ENCODE data around the gene DMRTA2.

Gene DMRTA2

DNA sequence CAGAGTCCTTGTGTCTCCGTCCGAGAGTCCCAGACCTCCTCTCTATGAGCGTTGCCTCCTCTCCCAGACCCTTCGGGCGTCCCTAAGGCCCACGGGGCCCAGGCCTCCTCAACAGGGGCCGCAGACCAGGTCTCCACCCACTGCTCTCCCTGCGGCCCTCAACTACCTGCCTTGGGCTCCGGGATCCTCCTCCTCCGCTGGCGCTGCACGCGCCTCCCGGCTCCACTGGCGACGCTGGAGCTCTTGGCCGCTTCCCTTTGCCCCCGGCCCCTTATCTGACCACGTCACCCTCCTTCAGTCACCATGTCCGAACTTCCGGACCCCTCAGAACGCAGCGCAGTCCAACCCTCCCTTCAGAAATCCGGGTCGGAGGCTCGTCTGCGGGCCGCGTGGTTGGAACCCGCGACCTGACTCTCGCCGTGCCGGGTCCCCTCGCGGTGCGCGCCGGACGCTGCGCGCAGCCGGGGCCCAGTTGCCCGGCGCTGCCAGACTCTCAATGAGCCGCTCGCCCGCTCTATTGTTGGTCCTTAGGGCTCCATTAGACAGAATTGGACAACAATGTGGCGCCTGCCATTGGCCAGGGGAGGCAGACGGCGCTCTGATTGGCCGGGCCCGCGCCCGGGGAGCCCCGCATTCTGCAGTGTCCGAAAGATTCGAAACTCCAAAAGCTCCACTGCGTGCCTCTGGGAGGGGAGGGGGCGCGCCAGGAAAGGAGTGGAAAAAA lies at the start of gene DMRTA2:
Gene DMRTA2 (minus strand): TSS at position 498 of the 724 bp plus-strand sequence. CDS start 1,907 bp downstream, outside the sequence.
- no peak for DNase-seq

DNA sequence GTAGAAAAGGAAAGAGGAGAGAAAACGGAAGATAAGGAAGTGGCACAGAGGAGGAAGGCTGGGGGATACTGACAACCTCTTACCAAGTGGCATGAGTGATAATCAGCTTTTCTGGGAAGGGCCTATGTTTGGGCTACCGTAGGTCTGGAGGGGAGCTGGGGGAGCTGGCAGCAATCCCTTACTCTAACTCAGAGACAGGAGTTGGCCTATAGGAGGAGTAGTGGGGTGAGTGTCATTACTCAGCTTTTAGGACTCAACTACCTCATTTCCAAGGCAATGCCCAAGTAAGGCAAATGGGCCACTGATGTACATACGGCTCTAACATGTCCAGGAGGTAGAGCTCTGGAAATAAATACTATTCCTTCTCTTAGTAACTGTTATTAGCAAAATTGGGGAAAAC lies 48.7 kb upstream of the DMRTA2 start:
- no peak for DNase-seq

DNA sequence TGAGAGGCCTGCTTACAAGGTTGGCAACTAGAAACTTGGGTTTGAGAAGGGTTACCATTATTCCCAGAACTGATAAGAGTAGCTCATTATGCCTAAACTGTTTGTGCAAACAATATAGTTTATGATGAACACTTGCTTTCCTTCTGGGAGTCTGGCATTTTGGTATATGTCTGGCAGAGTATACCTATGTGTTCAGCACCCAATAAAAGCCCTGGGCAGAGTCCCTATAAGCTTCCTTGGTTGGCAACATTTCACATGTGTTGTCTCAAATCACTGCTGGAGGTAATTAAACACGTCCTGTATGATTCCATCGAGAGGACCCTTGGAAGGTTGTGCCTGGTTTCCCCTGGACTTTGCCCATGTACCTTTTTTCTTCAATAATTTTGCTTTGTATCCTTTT lies 39.7 kb upstream of the DMRTA2 start:
- DNase-seq: no peak

DNA sequence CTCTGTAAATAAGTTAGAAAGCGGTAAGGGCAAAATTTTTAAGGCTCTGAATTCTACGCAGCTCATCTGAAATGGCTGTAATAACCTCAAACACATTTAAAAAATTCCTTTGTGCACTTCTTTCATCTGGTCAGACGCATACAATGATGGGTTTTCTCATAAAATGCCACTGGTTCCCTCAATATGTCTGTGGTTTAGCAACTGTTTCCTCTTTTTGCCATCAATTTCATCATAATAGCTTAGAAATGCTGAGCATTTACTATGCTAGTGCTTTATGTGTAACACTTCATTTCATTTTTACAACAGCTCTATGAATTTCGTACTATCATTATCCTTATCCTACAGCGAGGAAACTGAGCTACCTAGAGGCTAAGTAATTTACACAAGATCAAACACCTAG lies 35.3 kb upstream of the DMRTA2 start:
- DNase-seq: no peak

DNA sequence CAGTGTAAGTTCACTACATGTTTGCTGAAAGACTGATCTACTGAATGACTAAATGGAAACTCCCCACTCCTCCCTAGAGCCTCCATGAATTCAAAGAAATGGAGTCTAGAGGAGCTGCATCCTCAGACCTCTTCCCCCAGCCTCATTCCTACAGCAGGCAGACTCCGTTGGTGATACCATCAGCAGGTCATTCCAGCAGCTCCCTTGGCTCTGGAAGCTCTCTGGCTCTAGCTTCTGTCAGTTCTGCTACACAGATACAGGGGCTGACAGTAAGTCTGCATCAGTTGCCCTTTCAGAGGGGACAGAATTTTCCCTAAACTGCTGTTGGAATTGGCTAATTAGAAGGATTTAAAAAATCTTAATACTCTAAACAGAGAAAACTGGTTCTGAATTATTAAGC lies 31.7 kb upstream of the DMRTA2 start:
- DNase-seq: no peak

DNA sequence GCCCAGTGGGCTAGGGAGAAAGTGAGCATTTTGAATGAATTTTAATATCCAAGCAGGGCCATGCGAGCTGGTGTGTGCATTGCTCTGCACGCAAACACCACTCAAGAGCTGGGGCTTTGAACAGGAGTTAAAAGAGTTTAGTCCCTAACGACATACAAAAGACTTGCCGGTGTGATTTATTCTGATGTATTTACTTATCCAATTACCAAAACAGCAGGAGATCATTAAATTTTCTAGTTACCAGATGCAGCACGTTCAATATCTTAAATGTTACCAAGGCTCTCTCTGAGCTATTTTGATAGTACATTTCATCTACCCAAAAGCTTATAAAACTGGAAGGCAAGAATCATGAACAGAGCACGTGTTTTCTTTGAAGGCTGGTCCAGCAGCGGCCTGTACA lies 30.0 kb upstream of the DMRTA2 start:
- DNase-seq: no peak

DNA sequence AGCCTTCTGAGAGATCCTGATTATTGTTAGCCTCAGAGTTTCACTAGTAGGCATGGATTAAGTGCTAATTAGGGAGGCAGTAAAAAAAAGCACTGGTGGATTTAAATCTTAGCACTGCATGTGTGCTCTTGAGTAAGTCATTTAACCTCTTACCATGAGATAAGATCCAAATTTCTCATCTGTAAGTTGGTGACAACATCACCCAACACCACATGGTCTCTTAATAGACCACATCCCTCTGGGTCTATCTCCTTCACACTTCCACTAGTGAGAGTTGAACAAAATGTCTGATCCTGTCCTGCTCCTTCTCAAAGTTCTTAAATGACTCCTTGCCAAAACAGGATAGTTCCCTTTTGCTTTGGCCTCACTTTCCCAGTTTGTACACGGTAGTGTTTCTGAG lies 29.5 kb upstream of the DMRTA2 start:
- DNase-seq: no peak

DNA sequence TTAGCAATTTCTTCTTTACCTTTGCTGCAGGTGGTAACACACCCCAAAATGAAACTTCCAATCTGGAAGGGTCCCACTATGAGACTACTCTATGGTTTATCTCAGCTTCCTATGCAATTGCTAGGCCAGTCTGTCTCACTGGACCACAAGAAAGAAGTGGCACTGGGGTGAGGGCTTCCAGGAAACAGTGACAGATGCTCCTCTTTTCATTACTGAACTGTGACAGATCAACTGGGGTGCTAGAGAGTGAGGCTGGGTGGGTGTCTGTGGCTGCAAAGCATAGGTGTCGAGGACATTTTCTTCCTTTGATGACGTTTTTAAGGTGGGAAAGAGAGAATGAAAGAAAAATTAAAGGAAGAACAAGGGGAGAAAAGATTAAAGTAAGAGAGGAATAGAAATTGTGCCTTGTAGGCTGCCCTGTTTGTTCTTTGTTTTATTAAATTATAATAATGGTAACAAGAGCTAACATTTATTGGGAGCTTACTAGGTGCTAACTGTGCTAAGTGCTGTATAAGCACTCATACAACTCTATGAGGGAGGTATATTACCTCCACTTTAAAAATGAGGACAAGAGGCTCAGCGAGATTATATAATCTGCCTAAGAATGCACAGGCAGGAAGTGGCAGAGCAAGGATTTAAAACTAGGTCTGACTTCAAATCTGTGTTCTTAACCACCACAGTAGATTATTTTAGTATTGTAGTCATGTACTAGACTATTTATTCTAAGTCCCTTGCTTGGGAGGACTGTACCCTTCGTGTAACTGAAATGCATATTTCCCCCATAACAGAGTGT lies 27.8 kb upstream of the DMRTA2 start:
- no peak for DNase-seq

DNA sequence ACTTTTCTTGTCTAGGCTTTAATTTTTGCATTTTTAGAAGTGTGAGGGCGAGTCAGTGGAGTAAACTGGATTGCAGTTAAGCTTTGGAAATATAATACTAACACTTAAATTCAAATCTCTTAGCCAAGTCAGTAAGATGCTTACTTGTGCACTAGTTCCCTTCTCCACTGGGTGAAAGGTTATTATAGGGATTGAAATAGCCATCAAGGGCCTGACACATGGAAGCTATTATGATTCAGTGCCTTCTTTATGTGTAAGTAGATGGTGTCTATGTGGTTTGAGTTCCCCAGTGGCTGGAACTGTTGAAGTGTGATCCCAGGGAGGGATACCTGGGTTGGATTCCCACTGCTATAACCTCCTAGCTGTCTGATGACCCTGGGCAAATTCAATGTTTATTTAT lies 24.7 kb upstream of the DMRTA2 start:
- DNase-seq: no peak

DNA sequence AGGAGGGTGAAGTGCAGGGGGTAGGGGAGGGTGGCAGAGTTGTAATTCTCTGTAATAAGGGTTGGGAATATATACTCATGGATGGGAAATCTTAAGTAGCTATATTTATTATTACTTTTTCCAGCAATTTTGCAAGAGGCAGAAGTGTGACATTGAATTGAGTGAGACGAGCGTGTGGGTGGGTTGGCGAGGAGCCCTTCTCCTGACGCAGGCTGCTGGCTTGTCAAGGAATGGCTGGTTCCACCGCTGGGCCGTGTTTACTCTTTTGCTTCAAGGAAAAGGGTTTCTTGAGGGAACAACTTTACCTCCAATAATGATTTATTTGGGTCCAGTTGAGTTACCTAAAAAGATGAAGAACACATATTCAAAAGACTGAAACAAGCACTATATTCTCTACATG lies 17.9 kb upstream of the DMRTA2 start:
- DNase-seq: no peak

DNA sequence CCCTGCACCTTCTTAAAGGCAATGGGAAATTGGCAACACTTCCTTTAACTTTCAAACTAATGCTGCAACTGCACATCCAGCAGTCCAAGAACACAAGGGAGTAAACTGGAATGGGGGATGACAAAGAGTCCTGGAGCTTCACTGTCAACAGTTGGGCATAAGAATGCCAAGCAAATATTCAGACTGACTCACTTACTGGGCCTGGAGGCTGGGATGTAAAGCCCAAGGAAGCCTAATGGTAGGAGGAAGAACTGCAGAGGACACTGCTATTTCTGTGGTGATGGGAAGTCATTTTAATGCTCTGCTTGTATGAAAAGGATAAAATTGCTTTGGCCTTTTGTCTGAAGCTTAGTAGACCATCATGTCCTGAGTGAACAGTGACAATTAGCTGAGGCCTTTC lies 15.7 kb upstream of the DMRTA2 start:
- no peak for DNase-seq

DNA sequence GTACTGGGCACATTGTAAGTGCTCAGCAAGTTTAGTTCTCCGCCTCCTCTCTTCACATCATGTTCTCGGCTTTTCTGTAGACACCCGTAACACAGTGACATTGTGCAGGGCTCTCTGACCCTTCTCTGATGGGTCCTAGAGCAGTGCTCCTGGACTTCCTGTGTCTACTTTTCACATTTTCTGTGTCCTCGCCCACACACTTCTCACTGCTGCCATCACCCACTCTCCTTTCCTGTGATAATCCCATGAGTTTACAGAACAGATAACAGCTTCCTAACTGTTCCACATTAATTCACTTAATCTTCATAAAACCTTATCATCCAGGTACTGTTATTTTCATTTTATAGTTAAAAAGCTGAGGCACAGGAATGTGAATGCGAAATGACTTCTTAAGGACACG lies 13.2 kb upstream of the DMRTA2 start:
- no peak for DNase-seq

DNA sequence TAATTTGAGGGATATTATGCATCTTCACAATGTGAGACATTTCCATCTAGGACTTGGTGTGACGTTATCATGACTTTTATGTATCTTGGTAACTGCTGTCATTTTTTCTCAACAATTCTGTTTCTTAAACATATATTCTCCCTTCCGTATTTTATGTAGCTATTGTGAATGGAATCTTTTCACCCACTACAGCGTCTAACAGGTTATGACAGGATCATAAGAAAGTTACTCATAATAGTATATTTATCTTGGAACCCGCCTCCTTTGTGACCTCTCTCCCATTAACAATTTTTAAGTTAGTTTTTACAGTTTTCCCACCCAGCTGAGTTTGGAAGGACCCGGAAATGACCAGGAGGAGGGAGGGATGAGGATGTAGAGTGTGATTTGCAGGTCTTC lies 6.8 kb upstream of the DMRTA2 start:
- no peak for DNase-seq

DNA sequence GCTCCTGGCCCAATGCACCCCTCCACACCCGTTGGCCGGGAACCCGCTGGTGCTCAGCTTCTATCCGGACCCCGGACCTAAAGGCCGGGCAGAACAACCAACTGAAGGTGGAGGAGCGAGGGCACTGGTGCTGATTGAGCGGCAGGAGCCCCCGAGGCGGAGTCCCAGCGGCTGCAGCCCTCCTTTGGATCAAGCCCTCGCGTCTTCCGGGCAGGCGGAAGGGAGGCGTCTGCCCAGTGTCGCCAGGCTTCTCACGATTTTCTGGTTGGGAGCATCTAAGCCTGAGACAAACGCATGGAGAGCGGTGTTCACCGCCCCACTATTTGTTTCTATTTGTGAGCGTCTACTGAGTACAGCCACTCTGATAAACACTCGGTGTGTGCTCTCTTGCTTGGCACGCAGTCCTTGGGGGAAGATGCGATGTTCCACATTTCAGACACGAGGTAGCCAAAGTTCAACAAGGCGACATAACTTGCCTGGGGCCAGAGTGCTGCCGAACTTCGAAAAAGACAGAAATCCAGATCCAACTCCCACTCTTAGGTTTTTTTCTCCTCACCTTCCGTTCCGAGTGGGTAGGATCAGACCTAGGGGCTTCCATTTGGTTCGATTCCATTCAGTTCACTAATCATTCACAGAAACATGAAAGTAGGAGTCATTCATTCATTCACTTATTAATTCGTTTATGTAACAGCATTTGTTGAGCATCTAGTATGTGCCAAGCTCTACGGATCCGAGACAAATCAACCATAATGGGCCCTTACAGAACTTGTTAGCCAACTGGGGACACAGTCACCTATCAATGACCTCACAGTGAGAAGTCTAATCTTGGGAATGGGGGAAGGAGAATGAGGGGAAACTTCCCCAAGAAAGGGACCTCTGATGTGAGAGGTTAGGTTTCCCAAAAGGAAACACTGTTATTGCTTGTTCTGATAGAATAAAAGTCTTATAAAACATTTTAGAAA lies 4.9 kb upstream of the DMRTA2 start:
- no peak for DNase-seq

DNA sequence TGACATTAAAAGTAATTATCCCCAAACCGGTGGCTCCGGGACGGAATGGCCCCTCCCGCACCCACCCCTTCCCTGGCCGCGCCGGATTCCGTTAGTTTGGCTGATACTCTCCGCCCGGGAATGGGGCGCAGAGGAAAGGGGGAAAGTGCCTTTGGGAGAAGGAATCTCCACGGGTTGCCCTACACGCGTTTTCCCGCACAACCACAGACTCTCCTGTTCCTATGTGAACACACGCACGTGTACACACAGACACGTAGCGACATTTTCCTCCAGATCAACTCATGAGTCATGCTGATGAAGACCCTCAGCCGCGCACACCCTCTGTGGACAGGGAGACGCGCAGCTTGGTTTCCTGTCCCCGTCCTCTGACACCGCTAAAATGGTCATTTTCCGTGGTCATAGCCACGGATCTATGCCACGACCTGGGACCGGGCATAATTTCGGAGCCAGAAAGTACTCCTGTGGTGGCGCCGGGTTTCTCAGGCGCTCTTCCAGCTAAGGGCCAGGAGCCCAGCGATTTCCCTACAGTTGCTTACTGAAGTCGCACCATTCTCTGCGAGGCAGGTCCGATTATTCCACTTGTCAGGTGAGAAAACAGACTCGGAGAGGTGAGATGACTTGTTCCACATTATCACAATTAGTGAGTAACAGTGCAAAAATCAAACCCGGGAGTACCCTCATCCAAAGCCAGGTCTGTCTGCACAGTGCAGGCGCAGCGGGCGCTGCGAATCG lies 4.0 kb upstream of the DMRTA2 start:
- DNase-seq: no peak

DNA sequence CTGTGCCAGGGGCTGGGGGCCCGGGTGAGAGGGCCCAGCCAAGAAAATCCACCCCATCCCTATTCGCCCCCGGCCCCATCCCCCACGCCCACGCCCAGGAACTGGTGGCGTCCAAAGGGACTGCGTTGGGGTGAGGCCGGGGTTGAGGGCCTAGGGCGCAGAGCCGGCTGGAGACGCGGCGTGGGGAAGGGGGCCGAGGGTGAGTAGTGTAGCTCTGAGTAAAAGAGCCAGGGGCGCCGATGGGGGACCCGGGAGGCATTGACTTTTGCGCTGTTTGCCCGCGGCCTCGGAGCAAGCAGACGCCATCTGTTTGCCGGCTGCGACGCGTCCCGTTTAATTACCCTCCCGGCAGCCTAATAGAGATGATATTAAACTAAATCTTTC lies 3.5 kb upstream of the DMRTA2 start:
- no peak for DNase-seq

DNA sequence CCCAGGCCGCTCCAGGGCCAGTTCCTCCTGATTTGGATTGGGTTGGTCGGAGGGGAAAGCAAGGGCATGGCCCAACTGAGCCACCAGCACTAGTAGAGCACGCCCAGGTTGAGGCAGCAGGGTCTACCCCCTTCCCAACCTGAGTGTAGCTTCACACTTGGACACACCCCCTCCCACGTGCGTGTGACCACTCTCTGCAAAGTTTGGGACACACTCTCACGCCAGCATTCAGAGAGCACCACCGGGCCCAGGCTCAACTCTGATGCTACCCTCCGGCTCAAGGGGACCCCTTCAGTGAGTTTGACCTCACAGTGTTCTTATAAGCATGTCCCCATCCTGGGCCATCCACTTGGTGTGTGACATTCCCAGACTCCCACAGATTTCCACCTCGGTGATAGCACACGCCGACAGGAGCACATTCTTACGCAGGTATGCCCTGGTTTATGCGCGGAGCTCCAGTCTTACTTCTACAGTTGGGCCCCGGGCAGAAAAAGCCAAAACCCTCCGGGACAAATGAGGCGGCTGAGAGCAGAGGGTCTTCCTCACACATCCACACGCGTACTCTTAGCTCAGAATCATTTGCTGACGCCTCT lies 3.0 kb upstream of the DMRTA2 start:
- no peak for DNase-seq

DNA sequence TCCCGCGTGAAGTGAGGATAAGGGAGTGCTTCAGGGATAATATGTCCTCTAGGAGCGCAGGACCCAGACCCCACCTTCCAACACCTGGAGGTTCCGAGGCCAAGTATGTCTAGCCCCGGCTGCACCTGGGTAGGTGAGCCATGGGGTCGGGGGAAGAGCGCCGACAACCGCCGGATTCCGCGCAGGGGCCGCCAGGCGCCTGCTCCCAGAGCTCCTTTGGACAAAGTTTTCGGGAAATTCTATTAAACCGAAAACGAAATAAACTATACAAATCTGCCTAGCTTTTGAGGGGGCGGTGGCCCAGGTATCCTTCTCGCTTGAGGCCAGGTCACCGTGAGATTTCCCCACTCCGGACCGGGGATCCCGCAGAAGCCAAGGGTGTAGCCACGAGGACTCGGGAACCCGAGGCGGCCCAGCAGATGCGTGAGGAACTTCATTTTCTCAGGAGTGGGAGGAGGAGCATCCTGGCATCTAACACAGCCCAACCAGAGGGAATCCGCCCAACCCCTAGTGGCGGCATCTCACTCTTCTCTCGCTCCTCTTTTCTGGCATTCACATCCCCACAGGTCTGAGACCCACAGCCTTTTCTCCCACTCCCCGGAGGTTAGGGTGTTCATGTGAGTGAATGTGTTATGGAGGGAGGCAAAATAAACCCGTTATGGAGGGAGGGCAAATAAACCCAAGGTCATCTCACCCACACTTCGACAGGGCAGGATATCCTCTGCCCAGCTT lies 2.3 kb upstream of the DMRTA2 start:
- DNase-seq: no peak

DNA sequence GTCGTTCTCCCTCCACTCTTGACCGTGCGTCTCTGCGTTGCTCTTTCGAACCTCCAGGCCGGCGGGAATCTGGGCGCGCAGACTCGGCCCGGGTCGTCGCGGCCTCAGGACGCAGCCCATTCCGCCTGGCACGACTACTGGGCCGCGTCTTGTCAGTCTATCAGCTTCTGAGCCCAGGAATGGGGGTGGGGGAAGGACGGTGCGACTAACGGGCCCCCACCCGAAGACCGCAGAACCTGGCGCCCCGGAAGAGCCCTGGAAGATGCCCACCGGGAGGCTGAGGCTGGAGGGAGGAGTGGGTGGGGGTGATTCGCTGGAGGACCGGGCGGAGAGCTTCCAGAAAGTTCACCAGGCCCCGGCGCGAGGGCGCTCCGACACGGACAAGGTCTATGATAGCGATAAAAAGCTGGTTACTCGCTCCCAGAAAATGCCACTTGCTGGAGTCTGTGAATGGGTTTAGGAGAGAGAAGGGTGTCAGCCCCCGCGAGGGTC lies 1.7 kb upstream of the DMRTA2 start:
- no peak for DNase-seq

DNA sequence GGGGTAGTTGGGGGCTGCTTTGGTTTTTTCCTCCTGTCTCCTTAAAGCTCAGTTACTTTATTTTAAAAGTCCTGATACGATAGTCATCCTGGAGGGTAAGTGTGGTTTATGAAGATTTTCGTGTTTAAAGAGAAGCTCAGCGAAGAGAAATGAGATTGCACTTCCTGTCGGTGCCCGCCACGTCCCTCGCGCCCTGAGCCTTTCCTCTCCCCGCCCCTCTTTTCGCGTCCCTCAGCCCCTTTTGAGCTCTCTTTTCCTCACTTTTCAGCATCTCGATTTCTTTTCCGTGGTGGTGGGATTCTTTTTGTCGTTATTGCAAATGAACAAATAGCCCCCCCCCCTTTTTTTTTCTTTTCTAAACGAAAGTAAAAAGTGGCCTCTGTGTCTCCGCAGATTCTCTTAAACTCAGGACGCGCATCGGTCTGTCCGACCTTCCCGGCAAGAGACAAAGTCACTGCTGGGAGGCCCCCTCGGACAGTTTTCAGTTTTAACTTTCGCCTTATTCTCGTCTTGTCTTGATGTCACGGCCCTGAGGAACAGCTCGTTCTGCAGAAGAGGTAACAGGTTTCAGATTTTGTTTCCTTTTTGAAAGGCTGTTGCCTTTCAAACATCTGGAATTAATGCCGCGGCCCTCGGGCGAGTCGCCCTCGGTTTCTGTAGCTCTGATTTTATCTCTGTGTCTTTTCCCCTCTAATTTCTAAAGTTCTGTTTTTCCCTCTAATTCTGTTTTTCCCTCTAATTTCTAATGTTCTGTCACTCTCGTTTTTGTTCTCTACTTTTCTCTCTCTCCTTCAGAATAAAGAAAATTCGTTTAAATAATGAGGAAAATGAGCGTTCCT lies 1.0 kb upstream of the DMRTA2 start:
- DNase-seq: no peak

DNA sequence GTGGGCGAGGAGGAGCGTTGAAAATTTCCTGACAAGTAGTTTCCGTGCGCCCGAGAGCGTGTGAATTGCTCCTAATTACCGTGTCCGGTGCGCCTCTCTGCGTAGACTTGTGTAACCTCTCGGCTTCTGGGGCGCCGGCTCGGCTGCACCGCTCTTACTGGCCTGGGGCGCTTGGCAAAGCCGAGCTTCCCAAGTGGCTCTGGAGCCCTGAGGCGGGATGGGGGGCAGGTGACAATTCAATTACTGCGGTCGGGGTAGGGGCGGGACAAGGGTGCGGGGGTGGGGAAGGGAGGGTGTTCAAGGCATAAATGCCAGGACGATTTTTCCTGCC lies 392 bp upstream of the DMRTA2 start:
- no peak for DNase-seq
